H1 (cell line): Measurements from ENCODE around the gene MMEL1. TPM values are rescaled to one million over a fixed set of nuclear protein-coding genes. Genes with fewer than 3 reads are reported as not detected.

ENCODE experiments used
- MAFK ChIP-seq: IDR thresholded peaks from 2 replicates; pipeline ENCODE4 v1.6.1; 2012; ENCODE audit warnings: low read depth, mild to moderate bottlenecking, improper control_type of control experiment, low read length
- RNF2 ChIP-seq: fragments of 200-900, 300-1000 bp; sonication (generic); IDR thresholded peaks from 2 replicates; pipeline ENCODE4 v1.7.1; 2016; ENCODE audit warnings: borderline replicate concordance, low read depth, mild to moderate bottlenecking, antibody characterized with exemption, low read length; ENCODE audit not compliant: poor library complexity, severe bottlenecking; ENCODE audit errors: missing control alignments
- SIN3A ChIP-seq, 2 experiments: IDR thresholded peaks in 1 of 2; conservative IDR thresholded peaks in 1 of 2; 2 replicates each; pipeline ENCODE4 v1.6.1; 2011 to 2012; ENCODE audit warnings: low read length in 2 of 2, improper control_type of control experiment in 1 of 2, low read depth in 1 of 2, mild to moderate bottlenecking in 1 of 2
- TAF1 ChIP-seq: IDR thresholded peaks from 2 replicates; pipeline ENCODE4 v1.6.1; 2011; ENCODE audit warnings: mild to moderate bottlenecking, low read depth, low read length
- polyA plus RNA-seq, 7 experiments: library from polyadenylated mRNA; depleted of rRNA in 3 of 7; stranded (reverse) in 5 of 7; unstranded in 2 of 7; fragments of >200 nt in 5 of 7; fragments of 200-250 nt in 2 of 7; gene quantifications; 1 replicate in 5 of 7; 2 replicates in 1 of 7; 4 replicates in 1 of 7; pipeline versions ENCODE4 v1.2.1 to v1.2.3, GENCODE V29; 2011 to 2013; ENCODE audit warnings: missing spikeins in 2 of 7, mixed read lengths in 2 of 7
- total RNA-seq: library from RNA; stranded (reverse); fragmentation: NEBNext Ultra II Directional; extraction: Animal tissue kit (Norgen Biotek cat#: 25700); gene quantifications from 2 replicates; pipeline ENCODE4 v1.2.1, GENCODE V29; 2021

MMEL1 gene
- total and polyA plus RNA-seq, 2 of the 8 experiments (the other 6 are each of a cell fraction or from before 2014, with no cell fraction given) = 0.91 to 1.7 TPM

- TF ChIP-seq SIN3A (conservative IDR thresholded peaks at IDR 0.05 in 1 of 2, IDR thresholded peaks at IDR 0.05 in 1 of 2; ENCODE audit: low read depth in 1 of 2, low read length in 2 of 2) (no peak), RNF2 (no peak), MAFK (no peak), TAF1 (no peak)
Measured at GRCh38 chr1:2544875-2545640, 87.8 kb downstream of the MMEL1 start (continued).
